Vagina (tissue), 2 donors: Measurements from ENCODE around the gene FADS2.

ENCODE experiments used
- POLR2A ChIP-seq, 2 donors: fragments of 450-650 bp; IDR thresholded peaks; one replicate each; pipeline ENCODE4 v1.6.1; 2017; ENCODE audit warnings: antibody characterized with exemption in 2 of 2, mild to moderate bottlenecking in 2 of 2, moderate library complexity in 2 of 2
- POLR2AphosphoS5 ChIP-seq, 2 donors: sonication (generic); formaldehyde crosslinking; IDR thresholded peaks; one replicate each; pipeline ENCODE4 v1.9.0; 2017; ENCODE audit warnings: antibody characterized with exemption in 2 of 2, mild to moderate bottlenecking in 2 of 2, low read depth in 1 of 2; ENCODE audit not compliant: insufficient read depth in 1 of 2
- TF ChIP-seq, protein P1 (sequence below), 3 experiments: fragments of 450-650 bp in 2 of 3; fragments of 200-600 bp in 1 of 3; sonication (generic) in 1 of 3; IDR thresholded peaks; one replicate each; pipeline ENCODE4 v1.5.1; 2017 to 2019; ENCODE audit warnings: antibody characterized with exemption in 3 of 3, mild to moderate bottlenecking in 2 of 3, moderate library complexity in 2 of 3

DNA sequence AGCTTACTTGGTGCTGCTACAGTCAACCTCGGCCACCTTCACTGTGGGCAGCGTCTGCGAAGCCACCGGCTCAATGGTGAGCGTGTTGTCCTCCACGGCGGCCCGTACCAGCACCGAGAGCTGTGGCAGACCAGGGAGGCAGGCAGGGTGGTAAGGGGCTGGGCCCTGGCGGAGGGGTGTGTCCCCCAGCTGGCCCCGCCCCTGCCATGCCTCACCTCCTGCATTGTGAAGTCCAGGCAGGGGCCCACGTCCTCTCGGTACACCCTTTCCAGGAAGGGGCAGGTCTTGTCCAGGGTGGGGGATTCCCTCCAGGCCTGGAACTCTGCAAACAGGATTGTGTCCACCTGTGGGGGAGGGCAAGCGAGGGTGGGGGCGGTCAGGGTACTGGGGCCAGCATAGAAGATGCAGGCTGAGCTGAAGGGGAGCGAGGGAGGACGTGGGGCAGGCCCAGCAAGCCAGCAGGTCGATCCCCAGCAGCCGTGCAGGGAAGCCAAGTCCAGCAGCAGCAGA is 76.5 kb downstream of the FADS2 start:
- TF ChIP-seq POLR2A (IDR thresholded peaks at IDR 0.05), result no peak
- TF ChIP-seq, protein P1, sequence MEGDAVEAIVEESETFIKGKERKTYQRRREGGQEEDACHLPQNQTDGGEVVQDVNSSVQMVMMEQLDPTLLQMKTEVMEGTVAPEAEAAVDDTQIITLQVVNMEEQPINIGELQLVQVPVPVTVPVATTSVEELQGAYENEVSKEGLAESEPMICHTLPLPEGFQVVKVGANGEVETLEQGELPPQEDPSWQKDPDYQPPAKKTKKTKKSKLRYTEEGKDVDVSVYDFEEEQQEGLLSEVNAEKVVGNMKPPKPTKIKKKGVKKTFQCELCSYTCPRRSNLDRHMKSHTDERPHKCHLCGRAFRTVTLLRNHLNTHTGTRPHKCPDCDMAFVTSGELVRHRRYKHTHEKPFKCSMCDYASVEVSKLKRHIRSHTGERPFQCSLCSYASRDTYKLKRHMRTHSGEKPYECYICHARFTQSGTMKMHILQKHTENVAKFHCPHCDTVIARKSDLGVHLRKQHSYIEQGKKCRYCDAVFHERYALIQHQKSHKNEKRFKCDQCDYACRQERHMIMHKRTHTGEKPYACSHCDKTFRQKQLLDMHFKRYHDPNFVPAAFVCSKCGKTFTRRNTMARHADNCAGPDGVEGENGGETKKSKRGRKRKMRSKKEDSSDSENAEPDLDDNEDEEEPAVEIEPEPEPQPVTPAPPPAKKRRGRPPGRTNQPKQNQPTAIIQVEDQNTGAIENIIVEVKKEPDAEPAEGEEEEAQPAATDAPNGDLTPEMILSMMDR (IDR thresholded peaks at IDR 0.05), result no peak
- no peak for TF ChIP-seq POLR2AphosphoS5 (IDR thresholded peaks at IDR 0.05; ENCODE audit: insufficient read depth in 1 of 2, low read depth in 1 of 2)
